MV-4-11 (cell line): ENCODE data around the gene MEIS1.
"Not testable (repeated sequence)": the region's sequence is repeated elsewhere in the genome, so short reads cannot be mapped to it uniquely, and the experiment has no call there.

Source experiments
- DNase-seq: peaks from one replicate; lab custom pipeline; 2025; lab: John Stamatoyannopoulos, UW

The MEIS1 gene

GRCh38 chr2:66434679-66435548 lies at the start of gene MEIS1:
MEIS1 (plus strand) TSS chr2:66435125; CDS start chr2:66435857, 732 bp downstream.
- DNase-seq: peak; percentile 97

- no peak for DNase-seq
Observed at GRCh38 chr2:66387016-66387753, 47.7 kb upstream of the MEIS1 start.

GRCh38 chr2:66389651-66390131 lies 45.2 kb upstream of the MEIS1 start:
- DNase-seq: peak; percentile 18

- no peak for DNase-seq
Observed at GRCh38 chr2:66390152-66390551, 44.8 kb upstream of the MEIS1 start.

- DNase-seq: no peak
Observed at GRCh38 chr2:66390811-66391210, 44.1 kb upstream of the MEIS1 start.

GRCh38 chr2:66391240-66391639 lies 43.7 kb upstream of the MEIS1 start:
- DNase-seq: not testable (repeated sequence)

GRCh38 chr2:66405473-66405872 lies 29.5 kb upstream of the MEIS1 start:
- DNase-seq: no peak

- no peak for DNase-seq
Observed at GRCh38 chr2:66408905-66409304, 26.0 kb upstream of the MEIS1 start.

- DNase-seq: no peak
Observed at GRCh38 chr2:66412874-66413273, 22.1 kb upstream of the MEIS1 start.

GRCh38 chr2:66414896-66415295 lies 20.0 kb upstream of the MEIS1 start:
- DNase-seq: no peak

GRCh38 chr2:66418381-66418780 lies 16.5 kb upstream of the MEIS1 start:
- DNase-seq: no peak

- DNase-seq: no peak
Observed at GRCh38 chr2:66421612-66422011, 13.3 kb upstream of the MEIS1 start.

GRCh38 chr2:66423391-66424124 lies 11.4 kb upstream of the MEIS1 start:
- DNase-seq: no peak

- DNase-seq: no peak
Observed at GRCh38 chr2:66426244-66427111, 8.4 kb upstream of the MEIS1 start.

GRCh38 chr2:66427300-66427699 lies 7.6 kb upstream of the MEIS1 start:
- DNase-seq: no peak

- DNase-seq: peak; percentile 38
Observed at GRCh38 chr2:66428986-66429612, 5.8 kb upstream of the MEIS1 start.

GRCh38 chr2:66429693-66430504 lies 5.0 kb upstream of the MEIS1 start:
- DNase-seq: no peak

GRCh38 chr2:66430505-66431273 lies 4.2 kb upstream of the MEIS1 start:
- no peak for DNase-seq

GRCh38 chr2:66431274-66431642 lies 3.7 kb upstream of the MEIS1 start:
- DNase-seq: no peak
